Pancreas (tissue), 10 donors: Measurements from ENCODE around the gene LMAN1. TPM values are rescaled to one million over a fixed set of nuclear protein-coding genes. Genes with fewer than 3 reads are reported as not detected.
A peak's percentile ranks its signal among the peaks of the same experiment; 100 is the strongest.

ENCODE experiments used
- ATAC-seq, 4 donors: fragments of 200-7000 bp; cut with Tn5 transposase; one replicate each; pipeline versions ENCODE4 v1.8.0 to v1.9.1; 2020; ENCODE audit warnings: mild to moderate bottlenecking in 4 of 4, moderate library complexity in 4 of 4
- DNase-seq, 6 donors: peaks; one replicate each; pipeline ENCODE4 v3.0.0-alpha.2; 2020
- FAIRE-seq: peaks from 2 replicates; lab custom pipeline; 2012; peaks lifted over from hg19 to GRCh38; lab: Jason Lieb, UNC
- H3K27ac ChIP-seq, 4 donors: fragments of 200-600 bp; sonication (generic); 1 replicate in 3 of 4; 2 replicates in 1 of 4; pipeline versions ENCODE4 v1.5.0 to v1.8.0; 2020
- H3K27me3 ChIP-seq, 4 donors: fragments of 200-600 bp; one replicate each; pipeline ENCODE4 v1.8.0; 2021
- H3K36me3 ChIP-seq, 3 donors: fragments of 200-600 bp; sonication (generic) in 1 of 3; one replicate each; pipeline versions ENCODE4 v1.5.0 to v1.8.0; 2020 to 2021
- H3K4me1 ChIP-seq, 3 donors: fragments of 200-600 bp; one replicate each; pipeline ENCODE4 v1.8.0; 2021
- H3K4me3 ChIP-seq, 4 donors: fragments of 200-600 bp; sonication (generic) in 2 of 4; one replicate each; pipeline versions ENCODE4 v1.5.0 to v1.8.0; 2020 to 2021
- H3K9me3 ChIP-seq, 4 donors: fragments of 200-600 bp; one replicate each; pipeline ENCODE4 v1.8.0; 2021
- CTCF ChIP-seq, 4 donors: fragments of 200-600 bp; sonication (generic) in 3 of 4; IDR thresholded peaks; one replicate each; pipeline versions ENCODE4 v1.5.0 to v1.8.0; 2021; ENCODE audit warnings: antibody characterized with exemption in 4 of 4
- WGBS, 2 donors: extraction: QIAGEN DNeasy Blood & Tissue Kit; methylation state at CpG; one replicate each; pipeline ENCODE4 v1.1.7; 2013; 5-methylcytosine and 5-hydroxymethylcytosine counted together
- intact Hi-C, 3 donors: fragments of 100-400 bp; cut with DNase I; formaldehyde crosslinking; loops; one replicate each; pipeline versions ENCODE4 v1.11.1 to v1.14.2; 2022
- polyA plus RNA-seq, 2 donors: library from polyadenylated mRNA; stranded (reverse); fragments of 200-250 nt; gene quantifications; one replicate each; pipeline ENCODE4 v1.2.3, GENCODE V29; 2013
- total RNA-seq, 6 donors: library from RNA; stranded (reverse); fragmentation: NEBNext Ultra II Directional in 4 of 6; extraction: Animal tissue kit (Norgen Biotek cat#: 25700) in 4 of 6; gene quantifications; one replicate each; pipeline versions ENCODE4 v1.2.1 to v1.2.4, GENCODE V29; 2021 to 2023
- donor health status: healthy with polysubstance abuse.
- donor health status: DM: no; HTN: no; CAD: no; lungs with moderate emphysema.
- donor health status: DM: no; HTN: no; CAD: no.
- donor health status: control.
- donor health status: control.
- donor health status: Bipolar disorder and iron deficiency.
- donor health status: DM: yes; HTN: yes; CAD: no.
- donor health status: DM: no; HTN: no; CAD: no.
- donor health status: DM: no; HTN: no; CAD: no.
- donor health status: DM: yes; HTN: yes; CAD: no.

The LMAN1 gene
- total and polyA plus RNA-seq, 8 donors: 15.9 to 75.2 (median 58.0) TPM

GRCh38 chr18:59393381-59393780, 34.3 kb upstream of the LMAN1 start:
- no peak overlapping the region for H3K27ac ChIP-seq
- no peaks in the 10 kb centered on the region for H3K27me3 ChIP-seq
- 24 to 30% methylated on average over 3 of the region's 3 CpGs for WGBS, 2 donors
- ATAC-seq (peak; percentile 34 to 81 (median 77)), DNase-seq (peak in 2 of 6 donors; percentile 3 to 10), FAIRE-seq (no peak)
- H3K9me3 ChIP-seq: no peaks in the 10 kb centered on the region
- TF ChIP-seq CTCF (IDR thresholded peaks at IDR 0.05): no peak
- H3K36me3 ChIP-seq: no peaks in the 10 kb centered on the region
- intact Hi-C loops: loop anchor here in 1 of 3 donors (10.0 kb wide), 1 partner anchor 89 kb away; no protein-coding TSS in a partner anchor
- no peaks in the 10 kb centered on the region for H3K4me1 ChIP-seq
- H3K4me3 ChIP-seq: no peak overlapping the region

- intact Hi-C loops: no loop called here
- Histone ChIP-seq H3K4me1 (no peaks in the 10 kb centered on the region), H3K36me3 (no peaks in the 10 kb centered on the region), H3K9me3 (no peaks in the 10 kb centered on the region), H3K27ac (no peak overlapping the region), H3K4me3 (no peak overlapping the region), H3K27me3 (no peaks in the 10 kb centered on the region)
- 68 to 83% methylated on average over 4 of the region's 4 CpGs for WGBS, 2 donors
- DNase-seq: no peak
- FAIRE-seq: no peak
- TF ChIP-seq CTCF (IDR thresholded peaks at IDR 0.05): no peak
- no peak for ATAC-seq
Measured at GRCh38 chr18:59388817-59389216, 29.8 kb upstream of the LMAN1 start.

- no peaks in the 10 kb centered on the region for H3K27me3 ChIP-seq
- no peak overlapping the region for H3K27ac ChIP-seq
- WGBS, 2 donors: 67 to 69% methylated on average over 11 of the region's 11 CpGs
- DNase-seq: no peak
- no peaks in the 10 kb centered on the region for H3K9me3 ChIP-seq
- no peak for ATAC-seq
- no peaks in the 10 kb centered on the region for H3K36me3 ChIP-seq
- intact Hi-C loops: no loop called here
- no peak for FAIRE-seq
- no peak overlapping the region for H3K4me3 ChIP-seq
- no peaks in the 10 kb centered on the region for H3K4me1 ChIP-seq
- no peak for TF ChIP-seq CTCF (IDR thresholded peaks at IDR 0.05)
Measured at GRCh38 chr18:59387687-59388565, 28.9 kb upstream of the LMAN1 start.

- Histone ChIP-seq H3K4me3 (no peak overlapping the region), H3K4me1 (no peaks in the 10 kb centered on the region), H3K27me3 (no peaks in the 10 kb centered on the region), H3K36me3 (no peaks in the 10 kb centered on the region), H3K27ac (no peak overlapping the region), H3K9me3 (no peaks in the 10 kb centered on the region)
- intact Hi-C loops: no loop called here
- ATAC-seq (no peak), FAIRE-seq (no peak), DNase-seq (no peak)
- WGBS, 2 donors: 80 to 83% methylated on average over 8 of the region's 8 CpGs
- no peak for TF ChIP-seq CTCF (IDR thresholded peaks at IDR 0.05)
Measured at GRCh38 chr18:59386909-59387686, 28.0 kb upstream of the LMAN1 start.
